Measurements from ENCODE around the gene TP53TG3C.
"Not testable (repeated sequence)": the region's sequence is repeated elsewhere in the genome, so short reads cannot be mapped to it uniquely, and the experiment has no call there.

Gene TP53TG3C

GRCh38 chr16:33193926-33194325 lies at the start of gene TP53TG3C:
Gene TP53TG3C, plus strand, starts transcription at chr16:33194226. Its CDS starts 68 bp downstream, at chr16:33194294.
- not testable (repeated sequence) for H3K27me3 Mint-ChIP-seq; H3K36me3 Mint-ChIP-seq (ENCODE audit: low read depth); H3K9me3 Mint-ChIP-seq; H3K4me3 Mint-ChIP-seq; H3K4me1 Mint-ChIP-seq (ENCODE audit: low read depth); H3K27ac Mint-ChIP-seq
